ENCODE results near the gene DAND5.
"Not testable (repeated sequence)": the region's sequence is repeated elsewhere in the genome, so short reads cannot be mapped to it uniquely, and the experiment has no call there.

DAND5 gene

GRCh38 chr19:12945479-12946091 lies 23.8 kb upstream of the DAND5 start, which contains the start of gene RAD23A:
Gene RAD23A (plus strand): TSS chr19:12945862. CDS start chr19:12945949, 87 bp downstream.
- in situ Hi-C loops (cut with HindIII; ENCODE audit: low sequenced_read_pairs), result no loop called here

- in situ Hi-C loops (cut with HindIII; ENCODE audit: low sequenced_read_pairs), result no loop called here
Measured at GRCh38 chr19:12946092-12946721, 23.2 kb upstream of the DAND5 start.

- in situ Hi-C loops (cut with HindIII; ENCODE audit: low sequenced_read_pairs), result no loop called here
Measured at GRCh38 chr19:12946731-12947496, 22.5 kb upstream of the DAND5 start.

- in situ Hi-C loops (cut with HindIII; ENCODE audit: low sequenced_read_pairs), result no loop called here
Measured at GRCh38 chr19:12947702-12948611, 21.4 kb upstream of the DAND5 start.

- in situ Hi-C loops (cut with HindIII; ENCODE audit: low sequenced_read_pairs), result no loop called here
Measured at GRCh38 chr19:12948612-12949362, 20.6 kb upstream of the DAND5 start.

GRCh38 chr19:12949363-12950283 lies 19.8 kb upstream of the DAND5 start:
- in situ Hi-C loops (cut with HindIII; ENCODE audit: low sequenced_read_pairs), result no loop called here

- in situ Hi-C loops (cut with HindIII; ENCODE audit: low sequenced_read_pairs), result not testable (repeated sequence)
Measured at GRCh38 chr19:12952050-12952449, 17.3 kb upstream of the DAND5 start.

- in situ Hi-C loops (cut with HindIII; ENCODE audit: low sequenced_read_pairs), result no loop called here
Measured at GRCh38 chr19:12952488-12953137, 16.8 kb upstream of the DAND5 start.

GRCh38 chr19:12953138-12953798 lies 16.1 kb upstream of the DAND5 start:
- in situ Hi-C loops (cut with HindIII; ENCODE audit: low sequenced_read_pairs), result no loop called here

GRCh38 chr19:12953799-12954611 lies 15.4 kb upstream of the DAND5 start:
- in situ Hi-C loops (cut with HindIII; ENCODE audit: low sequenced_read_pairs), result no loop called here

- in situ Hi-C loops (cut with HindIII; ENCODE audit: low sequenced_read_pairs), result no loop called here
Measured at GRCh38 chr19:12954612-12954962, 14.8 kb upstream of the DAND5 start.

- in situ Hi-C loops (cut with HindIII; ENCODE audit: low sequenced_read_pairs), result not testable (repeated sequence)
Measured at GRCh38 chr19:12955575-12955974, 13.8 kb upstream of the DAND5 start.

- in situ Hi-C loops (cut with HindIII; ENCODE audit: low sequenced_read_pairs), result no loop called here
Measured at GRCh38 chr19:12955996-12956395, 13.4 kb upstream of the DAND5 start.

- in situ Hi-C loops (cut with HindIII; ENCODE audit: low sequenced_read_pairs), result no loop called here
Measured at GRCh38 chr19:12956446-12957388, 12.7 kb upstream of the DAND5 start, which contains the start of gene GADD45GIP1. Gene GADD45GIP1 (minus strand): TSS chr19:12957223. CDS start chr19:12957212, 11 bp downstream.

GRCh38 chr19:12957389-12957952 lies 11.9 kb upstream of the DAND5 start:
- in situ Hi-C loops (cut with HindIII; ENCODE audit: low sequenced_read_pairs), result not testable (repeated sequence)

- in situ Hi-C loops (cut with HindIII; ENCODE audit: low sequenced_read_pairs), result no loop called here
Measured at GRCh38 chr19:12959481-12959880, 9.9 kb upstream of the DAND5 start.

Data from endothelial cell of hepatic sinusoid (primary cell).